Measurements from ENCODE around the gene FRMD8. TPM values are rescaled to one million over a fixed set of nuclear protein-coding genes. Genes with fewer than 3 reads are reported as not detected.

The FRMD8 gene
- total RNA-seq, 1 donor from 2014 or later: 27.3 TPM

DNA sequence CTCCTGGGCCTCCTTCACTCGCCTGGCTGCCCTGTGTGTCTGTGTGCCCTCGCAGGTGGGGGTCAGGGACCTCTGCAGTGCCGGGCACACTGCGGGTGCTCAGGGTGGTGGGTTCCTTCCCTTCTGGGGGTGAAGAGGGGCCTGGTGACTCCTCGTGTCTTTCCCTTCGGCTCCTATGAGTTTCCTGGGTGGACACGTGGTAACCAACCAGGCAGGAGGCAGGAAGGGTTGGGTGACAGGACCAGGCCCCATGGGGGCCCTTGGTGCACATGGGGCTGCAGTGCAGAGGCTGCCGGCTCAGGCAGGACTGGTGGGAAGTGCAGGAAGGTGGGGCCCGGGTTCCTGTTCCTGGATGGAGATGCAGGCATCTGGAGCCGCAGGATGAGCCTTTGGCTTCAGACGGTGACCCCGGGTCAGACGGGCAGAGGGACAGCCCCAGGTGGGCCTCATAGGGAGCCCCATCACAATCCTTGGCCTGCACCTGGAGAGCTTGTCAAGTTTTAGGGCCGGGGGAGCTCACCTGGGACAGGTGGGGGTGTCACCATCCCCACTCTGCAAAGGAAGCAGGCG, 9.6 kb downstream of the FRMD8 start:
- H3K27ac Mint-ChIP-seq: no peak overlapping the region
- H3K9me3 Mint-ChIP-seq (ENCODE audit: low read depth): no peaks in the 10 kb centered on the region
- no peak for DNase-seq (ENCODE audit: low spot score, unreplicated experiment)
- H3K27me3 Mint-ChIP-seq: no peaks in the 10 kb centered on the region
- peaks cover 4% of the 10 kb centered on the region for H3K36me3 Mint-ChIP-seq (ENCODE audit: insufficient read depth)
- no peaks in the 10 kb centered on the region for H3K4me1 Mint-ChIP-seq (ENCODE audit: low read depth)
- H3K4me3 Mint-ChIP-seq (ENCODE audit: low read depth): no peak overlapping the region
- TF ChIP-seq, protein P1, sequence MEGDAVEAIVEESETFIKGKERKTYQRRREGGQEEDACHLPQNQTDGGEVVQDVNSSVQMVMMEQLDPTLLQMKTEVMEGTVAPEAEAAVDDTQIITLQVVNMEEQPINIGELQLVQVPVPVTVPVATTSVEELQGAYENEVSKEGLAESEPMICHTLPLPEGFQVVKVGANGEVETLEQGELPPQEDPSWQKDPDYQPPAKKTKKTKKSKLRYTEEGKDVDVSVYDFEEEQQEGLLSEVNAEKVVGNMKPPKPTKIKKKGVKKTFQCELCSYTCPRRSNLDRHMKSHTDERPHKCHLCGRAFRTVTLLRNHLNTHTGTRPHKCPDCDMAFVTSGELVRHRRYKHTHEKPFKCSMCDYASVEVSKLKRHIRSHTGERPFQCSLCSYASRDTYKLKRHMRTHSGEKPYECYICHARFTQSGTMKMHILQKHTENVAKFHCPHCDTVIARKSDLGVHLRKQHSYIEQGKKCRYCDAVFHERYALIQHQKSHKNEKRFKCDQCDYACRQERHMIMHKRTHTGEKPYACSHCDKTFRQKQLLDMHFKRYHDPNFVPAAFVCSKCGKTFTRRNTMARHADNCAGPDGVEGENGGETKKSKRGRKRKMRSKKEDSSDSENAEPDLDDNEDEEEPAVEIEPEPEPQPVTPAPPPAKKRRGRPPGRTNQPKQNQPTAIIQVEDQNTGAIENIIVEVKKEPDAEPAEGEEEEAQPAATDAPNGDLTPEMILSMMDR (IDR thresholded peaks at IDR 0.05; ENCODE audit: unreplicated experiment): no peak

DNA sequence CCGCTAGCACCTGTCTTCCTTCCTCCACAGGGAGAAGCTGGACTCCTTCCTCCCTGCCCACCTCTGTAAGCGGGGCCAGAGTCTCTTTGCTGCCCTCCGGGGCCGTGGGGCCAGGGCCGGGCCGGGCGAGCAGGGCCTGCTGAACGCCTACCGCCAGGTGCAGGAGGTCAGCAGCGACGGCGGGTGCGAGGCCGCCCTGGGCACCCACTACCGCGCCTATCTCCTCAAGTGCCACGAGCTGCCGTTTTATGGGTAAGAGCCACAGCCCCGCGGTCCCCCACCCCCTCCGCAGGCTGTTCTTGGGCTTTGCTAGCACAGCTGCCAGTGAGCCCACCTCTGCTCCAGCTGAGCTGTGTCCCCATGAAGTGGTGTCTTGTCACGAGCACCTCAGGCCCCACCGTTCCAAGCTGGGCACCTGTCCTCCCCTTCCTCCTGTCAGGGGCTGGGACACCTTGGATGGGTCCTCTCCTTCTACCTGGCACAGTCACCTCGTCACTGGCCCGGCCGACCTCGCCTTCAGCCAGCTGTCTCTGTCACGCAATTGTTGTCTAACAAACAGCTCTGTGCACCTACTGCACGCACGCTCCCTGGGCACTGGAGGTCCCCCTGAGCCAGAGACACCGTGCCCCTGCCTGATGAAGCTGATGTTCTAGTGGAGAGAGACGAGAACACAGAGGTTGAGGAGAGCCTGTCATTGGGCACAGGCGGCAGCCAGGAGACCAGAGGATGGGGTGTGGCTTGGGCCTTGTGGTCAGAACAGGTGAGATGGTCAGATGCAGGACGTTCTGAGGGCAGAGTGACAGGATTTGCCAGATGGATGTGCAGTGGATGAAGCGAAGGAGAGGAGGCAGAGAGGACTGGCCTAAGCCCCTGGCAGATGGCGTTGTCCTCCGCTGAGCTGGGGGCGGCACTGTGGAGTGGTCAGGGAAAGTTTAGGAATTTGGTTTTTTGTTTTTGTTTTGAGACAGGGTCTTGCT, 10.6 kb downstream of the FRMD8 start:
- peaks cover 5% of the 10 kb centered on the region for H3K4me1 Mint-ChIP-seq (ENCODE audit: low read depth)
- H3K27ac Mint-ChIP-seq: no peak overlapping the region
- no peaks in the 10 kb centered on the region for H3K27me3 Mint-ChIP-seq
- H3K36me3 Mint-ChIP-seq (ENCODE audit: insufficient read depth): peaks cover 7% of the 10 kb centered on the region
- no peak for DNase-seq (ENCODE audit: low spot score, unreplicated experiment)
- H3K9me3 Mint-ChIP-seq (ENCODE audit: low read depth): no peaks in the 10 kb centered on the region
- TF ChIP-seq, protein P1 (IDR thresholded peaks at IDR 0.05; ENCODE audit: unreplicated experiment): no peak
- no peak overlapping the region for H3K4me3 Mint-ChIP-seq (ENCODE audit: low read depth)

DNA sequence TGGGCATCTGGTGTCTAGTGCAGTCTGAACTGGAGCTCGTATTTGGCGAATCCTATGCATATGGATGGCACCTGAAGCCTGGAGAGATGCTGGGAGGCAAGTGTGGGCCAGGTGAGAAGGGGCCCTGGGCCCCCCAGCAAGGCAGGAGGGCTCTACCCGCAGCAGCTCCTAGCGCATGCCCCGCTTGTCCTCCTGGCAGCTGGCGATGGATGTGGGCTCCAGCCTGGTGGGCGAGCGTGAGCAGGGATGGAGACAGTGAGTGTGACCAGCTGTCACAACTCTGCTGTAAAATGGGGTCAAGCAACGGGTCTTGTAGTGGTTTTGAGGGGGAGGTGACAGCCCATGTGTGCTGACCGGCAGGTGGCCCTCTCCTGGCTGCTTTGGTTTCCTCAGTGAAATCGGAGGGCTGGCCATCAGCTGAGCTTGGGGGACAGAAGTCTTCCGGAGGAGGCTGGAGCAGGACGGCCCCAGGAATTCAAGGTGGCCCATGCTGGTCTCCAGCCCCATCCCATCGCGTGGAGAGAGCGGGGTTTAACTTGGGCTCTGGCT, 12.0 kb downstream of the FRMD8 start:
- peaks cover 7% of the 10 kb centered on the region for H3K4me1 Mint-ChIP-seq (ENCODE audit: low read depth)
- no peaks in the 10 kb centered on the region for H3K27me3 Mint-ChIP-seq
- peaks cover 7% of the 10 kb centered on the region for H3K36me3 Mint-ChIP-seq (ENCODE audit: insufficient read depth)
- no peak overlapping the region for H3K4me3 Mint-ChIP-seq (ENCODE audit: low read depth)
- TF ChIP-seq, protein P1 (IDR thresholded peaks at IDR 0.05; ENCODE audit: unreplicated experiment): no peak
- no peak overlapping the region for H3K27ac Mint-ChIP-seq
- H3K9me3 Mint-ChIP-seq (ENCODE audit: low read depth): no peaks in the 10 kb centered on the region
- no peak for DNase-seq (ENCODE audit: low spot score, unreplicated experiment)

DNA sequence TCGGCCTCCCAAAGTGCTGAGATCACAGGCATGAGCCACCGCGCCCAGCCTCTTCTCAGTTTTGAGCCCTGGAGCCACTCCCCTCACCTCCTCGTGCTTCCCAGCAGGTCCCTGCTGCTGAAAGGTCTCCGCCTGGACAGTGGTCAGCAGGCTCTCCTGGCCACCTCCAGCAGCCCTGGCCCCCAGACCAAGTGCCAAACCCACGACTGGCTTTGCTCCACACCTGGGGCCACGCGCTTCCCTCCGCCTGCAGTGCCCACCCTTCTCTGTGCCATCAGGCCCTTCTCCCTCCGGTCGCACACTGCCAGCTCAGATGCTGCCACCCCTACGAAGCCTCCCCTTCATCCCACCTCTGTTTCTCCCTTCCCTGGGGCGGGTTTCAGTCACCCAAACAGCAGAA, 12.8 kb downstream of the FRMD8 start:
- Mint-ChIP-seq H3K4me1 (ENCODE audit: low read depth) (peaks cover 7% of the 10 kb centered on the region), H3K27ac (no peak overlapping the region), H3K4me3 (ENCODE audit: low read depth) (no peak overlapping the region)

DNA sequence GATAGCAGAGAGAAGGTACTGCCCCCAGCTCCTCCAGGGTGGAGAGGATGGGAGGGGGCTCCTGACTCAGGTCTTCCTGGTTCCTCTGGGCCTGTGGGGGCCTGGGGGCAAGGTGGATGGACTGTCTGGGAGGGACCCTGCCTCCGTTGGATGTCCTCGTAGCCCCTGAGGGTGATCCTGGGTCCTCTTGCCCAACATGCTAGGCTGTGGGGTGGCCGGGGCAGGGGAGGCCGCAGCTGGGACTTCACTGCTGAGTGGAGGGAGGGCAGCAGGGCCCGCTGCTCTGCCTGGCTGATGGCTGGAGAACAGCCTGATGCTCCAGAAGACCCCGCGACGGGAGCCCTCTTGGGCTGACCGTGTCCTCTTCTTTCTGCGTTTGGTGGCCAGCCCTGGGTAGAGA, 13.4 kb downstream of the FRMD8 start:
- H3K36me3 Mint-ChIP-seq (ENCODE audit: insufficient read depth): peaks cover 7% of the 10 kb centered on the region
- DNase-seq (ENCODE audit: low spot score, unreplicated experiment): no peak
- TF ChIP-seq, protein P1 (IDR thresholded peaks at IDR 0.05; ENCODE audit: unreplicated experiment): no peak
- H3K9me3 Mint-ChIP-seq (ENCODE audit: low read depth): no peaks in the 10 kb centered on the region
- no peak overlapping the region for H3K27ac Mint-ChIP-seq
- H3K4me1 Mint-ChIP-seq (ENCODE audit: low read depth): peaks cover 7% of the 10 kb centered on the region
- no peak overlapping the region for H3K4me3 Mint-ChIP-seq (ENCODE audit: low read depth)
- H3K27me3 Mint-ChIP-seq: no peaks in the 10 kb centered on the region

More for the DNA sequence above, 12.8 kb downstream of the FRMD8 start:
- peaks cover 7% of the 10 kb centered on the region for H3K36me3 Mint-ChIP-seq (ENCODE audit: insufficient read depth)
- DNase-seq (ENCODE audit: low spot score, unreplicated experiment): no peak
- H3K9me3 Mint-ChIP-seq (ENCODE audit: low read depth): no peaks in the 10 kb centered on the region
- TF ChIP-seq, protein P1 (IDR thresholded peaks at IDR 0.05; ENCODE audit: unreplicated experiment): no peak
- H3K27me3 Mint-ChIP-seq: no peaks in the 10 kb centered on the region

Data from progenitor cell of endocrine pancreas (in vitro differentiated cells).